K562 (cell line): Measurements from ENCODE around the gene ADRA1B. TPM values are rescaled to one million over a fixed set of nuclear protein-coding genes. Genes with fewer than 3 reads are reported as not detected.

Experiments used
- ATAC-seq: fragments of 200-7000 bp; cut with Tn5 transposase; 3 replicates; pipeline ENCODE4 v1.9.1; 2020; ENCODE audit warnings: moderate library complexity
- BruUV-seq: library from RNA; stranded (reverse); fragments of 400-500 nt; replicated peaks from 2 replicates; lab custom pipeline; 2021; lab: Mats Ljungman, UMichigan
- CTCF ChIA-PET: fragments of 300-600 bp; formaldehyde crosslinking; extraction: SDS; loops from one replicate; lab custom pipeline; 2021; ENCODE audit warnings: low intra/inter-chr PET ratio; lab: Yijun Ruan, JAX
- POLR2A ChIA-PET: fragments of 300-600, 350-650 bp; sonication (Branson Sonifier 250); formaldehyde crosslinking; extraction: SDS; loops from one replicate; lab custom pipeline; 2021; ENCODE audit warnings: antibody characterized with exemption, inconsistent platforms; lab: Yijun Ruan, JAX
- DNase-seq, 4 experiments: peaks; one replicate each; pipeline versions ENCODE4 v3.0.0 to v3.0.0-alpha.2; 2011 to 2018; ENCODE audit warnings: low spot score in 3 of 4, mixed read lengths in 3 of 4; ENCODE audit errors: extremely low read depth in 1 of 4
- FAIRE-seq: peaks from 2 replicates; lab custom pipeline; 2011; peaks lifted over from hg19 to GRCh38; lab: Jason Lieb, UNC
- H2AFZ ChIP-seq: 2 replicates; pipeline ENCODE4 v1.6.0; 2011; ENCODE audit warnings: low read depth, low read length, control low read depth, inconsistent platforms
- H3K27ac ChIP-seq: fragments of 200-600 bp; 3 replicates; pipeline ENCODE4 v1.8.0; 2011; ENCODE audit warnings: low read depth, mild to moderate bottlenecking, control low read depth, inconsistent platforms, low read length, moderate library complexity, mixed read lengths; ENCODE audit errors: extremely low read depth
- H3K27me3 ChIP-seq, 2 experiments: fragments of 300-600 bp in 1 of 2; 2 replicates in 1 of 2; 3 replicates in 1 of 2; pipeline versions ENCODE4 v1.6.0 to v1.8.0; 2011; ENCODE audit warnings: inconsistent platforms in 2 of 2, low read length in 2 of 2, mild to moderate bottlenecking in 1 of 2, mixed read lengths in 1 of 2, moderate library complexity in 1 of 2; ENCODE audit not compliant: control insufficient read depth in 2 of 2, insufficient read depth in 2 of 2
- H3K36me3 ChIP-seq: fragments of 300-600 bp; 3 replicates; pipeline ENCODE4 v1.8.0; 2011; ENCODE audit warnings: mild to moderate bottlenecking, low read length, inconsistent platforms; ENCODE audit not compliant: control insufficient read depth, insufficient read depth
- H3K4me1 ChIP-seq, 2 experiments: fragments of 200-600 bp in 1 of 2; replicated peaks in 1 of 2; 2 replicates in 1 of 2; 3 replicates in 1 of 2; pipeline versions ENCODE4 v1.5.1 to v1.8.0; 2011; ENCODE audit warnings: inconsistent platforms in 2 of 2, low read length in 2 of 2, mild to moderate bottlenecking in 1 of 2, mixed read lengths in 1 of 2, moderate library complexity in 1 of 2; ENCODE audit not compliant: control insufficient read depth in 2 of 2, insufficient read depth in 2 of 2
- H3K4me2 ChIP-seq: 2 replicates; pipeline ENCODE4 v1.6.1; 2011; ENCODE audit warnings: low read length, control low read depth, inconsistent platforms, mixed read lengths; ENCODE audit not compliant: insufficient read depth
- H3K4me3 ChIP-seq: fragments of 200-600 bp; sonication (generic), shearing (Covaris generic); 2 replicates; pipeline ENCODE4 v1.5.1; 2016; ENCODE audit warnings: control low read depth, inconsistent platforms
- H3K79me2 ChIP-seq: fragments of 200-600 bp; 3 replicates; pipeline ENCODE4 v1.8.0; 2011; ENCODE audit warnings: low read length, inconsistent platforms; ENCODE audit not compliant: control insufficient read depth, insufficient read depth
- H3K9ac ChIP-seq, 2 experiments: 2 replicates each; pipeline versions ENCODE4 v1.6.0 to v1.6.1; 2011; ENCODE audit warnings: low read depth in 2 of 2, low read length in 2 of 2, control low read depth in 1 of 2, inconsistent platforms in 1 of 2, mild to moderate bottlenecking in 1 of 2, mixed read lengths in 1 of 2; ENCODE audit not compliant: insufficient read depth in 1 of 2
- H3K9me1 ChIP-seq: one replicate; pipeline ENCODE4 v1.6.0; 2011; ENCODE audit warnings: inconsistent platforms, mild to moderate bottlenecking, low read length, moderate library complexity; ENCODE audit not compliant: control insufficient read depth, insufficient read depth
- H3K9me3 ChIP-seq: replicated peaks from 2 replicates; pipeline ENCODE4 v1.5.1; 2011; ENCODE audit warnings: low read depth, low read length, inconsistent platforms; ENCODE audit not compliant: control insufficient read depth, insufficient read depth
- H4K20me1 ChIP-seq: replicated peaks from 2 replicates; pipeline ENCODE4 v1.6.1; 2011; ENCODE audit warnings: low read length, inconsistent platforms, mixed read lengths; ENCODE audit not compliant: control insufficient read depth, insufficient read depth
- BRF1 ChIP-seq: IDR thresholded peaks from 3 replicates; pipeline ENCODE4 v1.6.1; 2011; ENCODE audit warnings: borderline replicate concordance, mild to moderate bottlenecking; ENCODE audit not compliant: insufficient read length; ENCODE audit errors: extremely low read depth
- GTF2E2 ChIP-seq: fragments of 200-800 bp; sonication (Bioruptor generic); IDR thresholded peaks from 2 replicates; pipeline ENCODE4 v1.6.1; 2016; ENCODE audit warnings: missing genetic modification characterization, missing compliant biosample characterization
- MGA ChIP-seq: fragments of 450-650 bp; IDR thresholded peaks from 2 replicates; pipeline ENCODE4 v1.6.1; 2016; ENCODE audit warnings: mild to moderate bottlenecking, moderate library complexity
- WGBS: fragments of 100-300 bp; shearing (Covaris generic); methylation state at CpG from one replicate; pipeline ENCODE4 v1.1.6; 2016; ENCODE audit warnings: low coverage, mixed read lengths; ENCODE audit not compliant: insufficient coverage; ENCODE audit errors: missing lambda C conversion rate; 5-methylcytosine and 5-hydroxymethylcytosine counted together
- in situ Hi-C: fragments of 300-500 bp; cut with MboI; formaldehyde crosslinking; loops from 4 replicates; pipeline ENCODE4 v1.15.0; 2018; ENCODE audit warnings: inconsistent platforms, mixed read lengths
- intact Hi-C: fragments of 100-400 bp; cut with micrococcal nuclease; formaldehyde crosslinking; loops from 2 replicates; pipeline ENCODE4 v1.14.2; 2022
- polyA plus RNA-seq, 8 experiments: library from polyadenylated mRNA; depleted of rRNA in 4 of 8; stranded (reverse) in 5 of 8; unstranded in 3 of 8; fragments of >200 nt; fragmentation: Nextera tagmentation in 2 of 8; fragmentation: Illumina TruSeq in 1 of 8; extraction: Ambion mirVana in 2 of 8; extraction: Trizol in 1 of 8; gene quantifications; 2 replicates each; pipeline versions ENCODE4 v1.2.1 to v1.2.3, GENCODE V29; 2011 to 2014; ENCODE audit warnings: inconsistent platforms in 1 of 8, missing spikeins in 1 of 8
- total RNA-seq, 7 experiments: library from RNA; depleted of rRNA in 6 of 7; stranded (reverse); fragments of >200 nt in 6 of 7; fragmentation: Illumina TruSeq in 2 of 7; extraction: Trizol in 2 of 7; gene quantifications; 2 replicates each; pipeline versions ENCODE4 v1.2.1 to v1.2.3, GENCODE V29; 2011 to 2021; ENCODE audit warnings: low replicate concordance in 1 of 7

ADRA1B gene
- total and polyA plus RNA-seq, 9 of the 15 experiments (the other 6 are each of a cell fraction or from before 2014, with no cell fraction given), result not detected

GRCh38 chr5:159933531-159934485 lies 17.5 kb downstream of the ADRA1B start:
- CTCF ChIA-PET, result no interaction called here
- Histone ChIP-seq H3K4me3 (no peak overlapping the region), H3K4me2 (no peak overlapping the region), H3K9me1 (no peaks in the 10 kb centered on the region), H4K20me1 (no peaks in the 10 kb centered on the region), H3K27ac (no peak overlapping the region), H3K36me3 (no peaks in the 10 kb centered on the region), H3K9me3 (no peaks in the 10 kb centered on the region), H3K79me2 (no peaks in the 10 kb centered on the region), H3K9ac (no peak overlapping the region), H3K4me1 (no peaks in the 10 kb centered on the region; a peak in 1 of 5 replicates), H2AFZ (no peak overlapping the region), H3K27me3 (peaks cover 0 to 17% of the 10 kb centered on the region in 2 experiments; a peak in 2 of 5 replicates)
- no TSS peak for BruUV-seq
- TF ChIP-seq MGA, result no peak
- no peak for TF ChIP-seq BRF1
- no peak for TF ChIP-seq GTF2E2 (tag)
- POLR2A ChIA-PET, result interaction anchor here (0.6 to 1.6 kb wide), 4 partner anchors 8 to 244 kb away, joined by 3 to 4 read pairs (median 3); no protein-coding TSS in a partner anchor
- no peak for DNase-seq
- ATAC-seq, result no peak
- intact Hi-C loops, result no loop called here
- WGBS, result 2% methylated on average over 10 of the region's 10 CpGs
- FAIRE-seq, result no peak
- in situ Hi-C loops, result no loop called here
